CD4-positive, alpha-beta T cell treated with Interleukin-2 at 100 ng/mL for 4 hours (primary cell): Measurements from ENCODE around the gene SLC17A4.

Experiments
- DNase-seq: peaks from one replicate; pipeline ENCODE4 v3.0.0-alpha.2; 2020; ENCODE audit warnings: low spot score

SLC17A4 gene

GRCh38 chr6:25749837-25750236 lies 4.7 kb upstream of the SLC17A4 start:
- DNase-seq: no peak

- DNase-seq: no peak
Measured at GRCh38 chr6:25750906-25751305, 3.6 kb upstream of the SLC17A4 start.

GRCh38 chr6:25753079-25753478 lies 1.5 kb upstream of the SLC17A4 start:
- no peak for DNase-seq

DNA sequence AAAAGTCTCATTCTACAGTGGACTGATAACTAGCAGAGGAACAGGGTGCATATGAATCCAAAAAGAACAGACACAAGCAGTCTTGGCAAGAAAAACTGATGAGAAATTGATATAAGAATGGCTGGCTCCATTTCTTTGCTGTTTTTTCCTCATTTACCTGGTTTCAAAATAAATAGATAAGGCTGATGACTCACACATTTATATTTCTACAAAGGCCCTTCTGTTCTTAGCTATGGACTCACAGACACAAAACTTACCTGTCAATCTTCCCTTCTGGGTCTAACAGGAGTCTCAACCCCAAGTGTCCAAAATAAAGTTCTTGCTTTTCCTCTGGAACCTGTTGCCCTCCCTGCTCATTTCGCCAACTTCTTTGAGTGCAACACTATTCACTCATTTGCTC lies 941 bp downstream of the SLC17A4 start:
- DNase-seq: no peak

GRCh38 chr6:25756382-25757363 lies 2.1 kb downstream of the SLC17A4 start:
- no peak for DNase-seq

DNA sequence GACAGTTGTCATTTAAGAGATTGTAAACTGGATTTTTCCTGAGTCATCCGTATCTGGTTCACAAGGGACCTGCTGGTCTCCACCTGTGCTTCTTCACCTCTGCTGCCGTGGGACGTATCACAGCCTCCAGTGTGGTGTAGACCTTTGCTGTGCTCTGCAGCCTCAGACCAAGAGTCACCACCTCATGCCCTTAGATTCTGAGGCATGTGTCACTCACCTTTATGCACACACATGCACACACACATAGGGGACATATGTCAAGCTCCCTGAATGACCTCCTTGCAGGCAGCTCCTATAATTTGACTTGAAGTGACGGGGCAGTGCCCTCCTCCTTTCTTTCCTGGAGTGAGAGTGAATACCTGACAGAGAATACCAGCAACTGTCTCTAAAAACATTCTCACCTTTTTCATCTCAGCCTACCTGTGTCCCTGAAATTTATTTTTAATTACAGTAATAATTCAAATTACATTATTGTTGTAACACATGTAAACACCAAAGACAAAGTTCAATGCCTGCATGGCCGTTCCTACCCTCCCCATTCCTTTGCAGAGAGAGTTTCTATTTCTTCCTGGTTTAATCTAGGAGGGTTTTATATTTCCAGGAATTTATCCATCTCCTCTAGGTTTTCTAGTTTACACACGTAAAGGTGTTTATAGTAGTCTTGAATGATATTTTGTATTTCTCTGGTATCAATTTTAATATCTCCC lies 3.5 kb downstream of the SLC17A4 start:
- DNase-seq: no peak

DNA sequence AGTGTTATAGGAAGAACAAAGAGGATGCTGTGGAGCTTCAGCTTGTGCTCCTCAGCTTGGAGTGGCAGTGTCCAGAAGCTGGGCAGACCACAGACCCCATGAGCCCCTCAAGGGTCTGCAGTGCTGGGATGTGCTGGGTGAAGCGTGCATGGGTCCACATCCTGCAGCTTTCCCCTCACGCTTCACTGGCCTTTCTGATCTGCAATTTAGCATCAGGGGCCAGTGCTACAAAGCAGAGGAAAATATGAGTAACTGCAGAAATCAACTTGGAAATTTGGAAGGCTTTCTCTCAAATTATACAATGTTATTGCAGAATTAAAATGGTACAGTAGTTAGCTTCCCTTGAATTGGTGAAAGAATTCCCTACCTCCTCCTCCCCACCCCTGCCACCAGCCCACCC lies 10.1 kb downstream of the SLC17A4 start:
- no peak for DNase-seq

GRCh38 chr6:25768566-25768965 lies 14.0 kb downstream of the SLC17A4 start:
- no peak for DNase-seq

GRCh38 chr6:25769983-25770382 lies 15.4 kb downstream of the SLC17A4 start:
- no peak for DNase-seq

GRCh38 chr6:25774120-25774715 lies 19.7 kb downstream of the SLC17A4 start:
- DNase-seq: no peak

- DNase-seq: no peak
Measured at GRCh38 chr6:25777031-25777430, 22.5 kb downstream of the SLC17A4 start.

GRCh38 chr6:25777856-25778649 lies 23.5 kb downstream of the SLC17A4 start:
- DNase-seq: no peak

- no peak for DNase-seq
Measured at GRCh38 chr6:25781134-25781533, 26.6 kb downstream of the SLC17A4 start.

DNA sequence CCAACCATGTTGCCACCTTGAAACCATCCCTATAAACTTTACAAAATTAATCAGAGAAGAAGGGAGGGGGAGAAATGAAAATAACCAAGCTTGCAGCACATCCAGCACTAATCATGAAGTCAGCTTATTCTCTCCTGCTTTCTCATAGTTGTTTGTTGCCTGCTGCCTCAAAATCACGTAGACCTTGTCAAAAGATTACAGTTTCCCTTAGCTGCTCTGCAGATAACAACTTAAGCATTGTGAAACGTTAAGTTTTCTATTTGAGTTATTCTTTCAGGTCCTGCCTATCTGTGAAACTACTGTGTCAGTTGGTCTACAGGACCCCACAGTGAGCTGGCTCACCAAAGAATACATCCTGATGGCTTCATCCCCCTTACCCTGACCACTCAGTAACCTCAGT lies 32.9 kb downstream of the SLC17A4 start:
- DNase-seq: no peak

DNA sequence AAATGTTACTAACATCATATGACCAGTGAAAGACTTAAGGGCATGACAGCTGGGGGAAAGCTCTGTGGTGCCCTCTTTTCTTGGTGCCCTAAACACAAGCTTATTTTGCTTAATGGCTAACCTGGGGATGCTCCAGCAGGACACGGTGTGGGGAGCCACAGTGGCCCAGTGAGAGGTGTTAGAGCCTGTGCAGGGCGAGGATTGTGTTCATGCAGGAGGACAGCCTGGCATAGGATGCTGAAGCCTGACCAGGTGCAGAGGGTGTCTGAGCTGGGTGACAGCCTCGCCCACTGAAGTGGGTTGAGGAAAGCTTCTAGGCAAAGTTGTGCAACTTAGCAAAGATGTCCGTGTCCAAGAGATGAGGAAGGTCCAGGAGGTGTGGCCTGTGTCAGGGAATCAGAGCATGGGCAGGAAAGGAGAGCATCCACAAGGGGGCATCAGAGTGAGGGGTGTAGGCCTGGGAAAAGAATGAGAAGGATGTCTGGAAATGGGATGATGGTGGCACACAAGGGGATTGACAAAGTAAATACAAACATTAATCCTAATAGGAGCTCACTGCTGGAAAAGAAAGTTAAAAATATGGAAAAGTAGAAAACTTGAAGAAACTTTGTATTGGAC lies 33.9 kb downstream of the SLC17A4 start:
- DNase-seq: peak; percentile 22

- no peak for DNase-seq
Measured at GRCh38 chr6:25789475-25789874, 34.9 kb downstream of the SLC17A4 start.

DNA sequence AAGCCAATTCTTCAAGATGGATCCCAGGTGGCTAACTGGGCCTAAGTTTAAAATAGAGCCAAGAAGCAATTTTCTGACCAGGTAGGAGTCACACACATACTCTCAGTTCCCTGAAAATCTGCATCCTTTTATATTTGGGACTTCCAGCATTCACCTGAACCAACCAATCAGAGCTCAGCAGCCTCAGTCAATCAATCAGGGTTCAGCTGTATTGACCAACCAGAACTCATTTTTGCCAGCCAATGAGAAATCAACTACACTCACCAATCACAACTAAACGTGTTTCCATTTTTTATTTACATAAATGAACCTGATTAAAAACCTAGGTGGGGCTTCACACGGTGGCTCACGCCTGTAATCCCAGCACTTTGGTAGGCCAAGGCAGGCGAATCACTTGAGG lies 37.5 kb downstream of the SLC17A4 start:
- no peak for DNase-seq

- DNase-seq: no peak
Measured at GRCh38 chr6:25793970-25794369, 39.4 kb downstream of the SLC17A4 start.

- DNase-seq: no peak
Measured at GRCh38 chr6:25794784-25795183, 40.2 kb downstream of the SLC17A4 start.

GRCh38 chr6:25801436-25801835 lies 46.9 kb downstream of the SLC17A4 start:
- no peak for DNase-seq

DNA sequence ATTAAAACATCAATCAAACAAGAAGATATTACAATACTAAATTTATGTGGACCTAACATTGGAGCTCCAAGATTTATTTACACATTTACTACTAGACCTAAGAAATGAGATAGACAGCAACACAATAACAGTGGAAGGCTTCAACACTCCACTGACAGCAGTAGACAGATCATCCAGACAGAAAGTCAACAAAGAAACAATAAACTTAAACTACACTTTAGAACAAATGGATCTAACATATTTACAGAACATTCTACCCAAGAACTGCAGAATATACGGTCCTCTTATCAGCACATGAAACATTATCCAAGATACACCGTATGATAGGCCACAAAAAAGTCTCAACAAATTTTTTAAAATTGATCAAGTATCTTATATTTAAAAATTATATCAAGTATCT lies 50.3 kb downstream of the SLC17A4 start:
- DNase-seq: no peak

DNA sequence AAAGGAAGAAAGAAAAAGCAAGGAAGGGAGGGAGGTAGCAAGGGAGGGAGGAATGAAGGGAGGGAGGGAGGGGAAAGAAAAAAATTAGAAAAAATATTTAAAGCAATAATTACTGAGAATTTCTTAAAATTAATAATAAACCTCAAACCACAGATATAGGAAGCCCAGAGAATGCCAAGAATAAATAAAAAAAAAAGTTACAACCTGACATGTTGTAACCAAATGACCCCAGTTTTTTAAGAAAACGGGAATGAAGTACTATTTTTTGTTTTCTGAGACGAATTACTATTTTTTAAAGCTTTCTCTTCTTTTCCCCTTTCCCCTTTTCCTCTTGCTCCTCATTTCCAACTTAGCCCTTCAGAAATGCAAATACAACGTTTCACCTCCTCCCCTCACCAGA lies 60.7 kb downstream of the SLC17A4 start:
- no peak for DNase-seq
